ENCODE data around the gene LONP2. TPM values are rescaled to one million over a fixed set of nuclear protein-coding genes. Genes with fewer than 3 reads are reported as not detected.
"Not testable (repeated sequence)": the region's sequence is repeated elsewhere in the genome, so short reads cannot be mapped to it uniquely, and the experiment has no call there.

Gene LONP2
- total and polyA plus RNA-seq, 2 experiments from 2014 or later: 12.4 to 25.2 TPM

- TF ChIP-seq CTCF (conservative IDR thresholded peaks at IDR 0.05; ENCODE audit: low read depth in 2 of 2) (no peak), EZH2 (IDR thresholded peaks at IDR 0.05; ENCODE audit: low read depth, unreplicated experiment) (no peak)
Measured at GRCh38 chr16:48370229-48370628, 126.1 kb downstream of the LONP2 start (continued).

GRCh38 chr16:48370668-48371392 lies 126.7 kb downstream of the LONP2 start:
- H3K4me3 ChIP-seq; H3K36me3 Mint-ChIP-seq (ENCODE audit: low read depth); H3K9me3 Mint-ChIP-seq; H3K27ac Mint-ChIP-seq; H3K4me2 ChIP-seq; ATAC-seq; H3K27me3 ChIP-seq (ENCODE audit: insufficient read depth); H3K27me3 Mint-ChIP-seq (ENCODE audit: insufficient read depth, low read depth, poor library complexity); H3K9me2 ChIP-seq (ENCODE audit: insufficient read depth); H3K36me3 ChIP-seq (ENCODE audit: insufficient read depth); H2AFZ ChIP-seq; DNase-seq (ENCODE audit: low spot score); H3K4me3 Mint-ChIP-seq; H3F3A ChIP-seq (replicated peaks; ENCODE audit: low read depth); H3K27ac ChIP-seq (ENCODE audit: low read depth): not testable (repeated sequence)
- Histone ChIP-seq H3K79me2 (replicated peaks; ENCODE audit: insufficient read depth) (peaks cover 98% of the 10 kb centered on the region), H4K20me1 (replicated peaks; ENCODE audit: insufficient read depth) (peaks cover 39% of the 10 kb centered on the region), H3K4me1 (ENCODE audit: insufficient read depth) (peaks cover 42% of the 10 kb centered on the region)
- peaks cover 30% of the 10 kb centered on the region for H3K4me1 Mint-ChIP-seq

GRCh38 chr16:48371393-48371780 lies 127.3 kb downstream of the LONP2 start:
- no peaks in the 10 kb centered on the region for H3K36me3 Mint-ChIP-seq (ENCODE audit: low read depth)
- no peak overlapping the region for H3K4me3 Mint-ChIP-seq
- DNase-seq (ENCODE audit: low spot score): no peak
- Histone ChIP-seq H3K4me2 (no peak overlapping the region), H3K9me2 (ENCODE audit: insufficient read depth) (no peaks in the 10 kb centered on the region), H3F3A (replicated peaks; ENCODE audit: low read depth) (no peaks in the 10 kb centered on the region), H3K27ac (ENCODE audit: low read depth) (no peak overlapping the region), H3K36me3 (ENCODE audit: insufficient read depth) (no peaks in the 10 kb centered on the region), H3K4me3 (no peak overlapping the region), H3K4me1 (ENCODE audit: insufficient read depth) (peaks cover 45% of the 10 kb centered on the region), H2AFZ (no peak overlapping the region), H3K27me3 (ENCODE audit: insufficient read depth) (no peaks in the 10 kb centered on the region), H4K20me1 (replicated peaks; ENCODE audit: insufficient read depth) (peaks cover 43% of the 10 kb centered on the region), H3K79me2 (replicated peaks; ENCODE audit: insufficient read depth) (peaks cover 100% of the 10 kb centered on the region)
- no peaks in the 10 kb centered on the region for H3K9me3 Mint-ChIP-seq
- no peak overlapping the region for H3K27ac Mint-ChIP-seq
- peaks cover 28% of the 10 kb centered on the region for H3K4me1 Mint-ChIP-seq
- peaks cover 2% of the 10 kb centered on the region for H3K27me3 Mint-ChIP-seq (ENCODE audit: insufficient read depth, low read depth, poor library complexity)
- no peak for ATAC-seq
- TF ChIP-seq ZNF462 (CRISPR knock-in tag; IDR thresholded peaks at IDR 0.05): no peak
- TF ChIP-seq REST (IDR thresholded peaks at IDR 0.05; ENCODE audit: unreplicated experiment): no peak
- no peak for TF ChIP-seq EZH2phosphoT487 (IDR thresholded peaks at IDR 0.05; ENCODE audit: unreplicated experiment)
- TF ChIP-seq ETS1 (IDR thresholded peaks at IDR 0.05): no peak

Data from GM23338 (cell line).